Loucy (cell line): ENCODE results near the gene PCDHGB4.
"Not testable (repeated sequence)": the region's sequence is repeated elsewhere in the genome, so short reads cannot be mapped to it uniquely, and the experiment has no call there.

Source experiments
- H2AFZ ChIP-seq: fragments of 200-600 bp; sonication (generic); 2 replicates; pipeline ENCODE4 v1.6.0; 2016; ENCODE audit warnings: antibody characterized with exemption, mild to moderate bottlenecking, low read length, moderate library complexity
- H3F3A ChIP-seq: fragments of 200-600 bp; 2 replicates; pipeline ENCODE4 v1.6.0; 2016; ENCODE audit warnings: antibody characterized with exemption, low read depth, mild to moderate bottlenecking
- H3K27me3 ChIP-seq: fragments of 200-600 bp; sonication (generic); 2 replicates; pipeline ENCODE4 v1.6.1; 2014; ENCODE audit warnings: low read length, mild to moderate bottlenecking; ENCODE audit not compliant: insufficient read depth, poor library complexity, severe bottlenecking
- H3K36me3 ChIP-seq: fragments of 200-600 bp; sonication (generic); 2 replicates; pipeline ENCODE4 v1.6.1; 2016; ENCODE audit warnings: low read length; ENCODE audit not compliant: insufficient read depth
- H3K4me1 ChIP-seq: fragments of 200-600 bp; sonication (generic); 2 replicates; pipeline ENCODE4 v1.5.1; 2014; ENCODE audit warnings: low read length, mild to moderate bottlenecking; ENCODE audit not compliant: insufficient read depth, poor library complexity, severe bottlenecking
- H3K4me2 ChIP-seq: fragments of 200-600 bp; sonication (generic); 2 replicates; pipeline ENCODE4 v1.6.0; 2014; ENCODE audit warnings: antibody characterized with exemption, low read length, low read depth, mild to moderate bottlenecking; ENCODE audit not compliant: poor library complexity, severe bottlenecking
- H3K4me3 ChIP-seq: fragments of 200-600 bp; sonication (generic); 2 replicates; pipeline ENCODE4 v1.5.1; 2014; ENCODE audit warnings: low read length, mild to moderate bottlenecking, mixed read lengths; ENCODE audit not compliant: poor library complexity, severe bottlenecking
- H3K79me2 ChIP-seq: fragments of 200-600 bp; sonication (generic); 2 replicates; pipeline ENCODE4 v1.6.1; 2014; ENCODE audit warnings: low read length; ENCODE audit not compliant: insufficient read depth
- H3K9ac ChIP-seq: fragments of 200-600 bp; sonication (generic); 2 replicates; pipeline ENCODE4 v1.6.0; 2014; ENCODE audit warnings: mild to moderate bottlenecking, low read depth, low read length, moderate library complexity; ENCODE audit not compliant: poor library complexity, severe bottlenecking
- H3K9me2 ChIP-seq: fragments of 200-600 bp; sonication (generic); replicated peaks from 2 replicates; pipeline ENCODE4 v1.6.1; 2016; ENCODE audit warnings: low read depth, low read length, mixed read lengths
- H3K9me3 ChIP-seq: fragments of 200-600 bp; sonication (generic); 2 replicates; pipeline ENCODE4 v1.6.1; 2014; ENCODE audit warnings: mild to moderate bottlenecking, antibody characterized with exemption, low read length, low read depth; ENCODE audit not compliant: insufficient read depth
- H4K20me1 ChIP-seq: fragments of 200-600 bp; sonication (generic); 2 replicates; pipeline ENCODE4 v1.6.0; 2014; ENCODE audit warnings: antibody characterized with exemption, low read length, mild to moderate bottlenecking; ENCODE audit not compliant: insufficient read depth, poor library complexity, severe bottlenecking
- EZH2phosphoT487 ChIP-seq: fragments of 200-600 bp; IDR thresholded peaks from 2 replicates; pipeline ENCODE4 v1.6.1; 2018; ENCODE audit warnings: antibody characterized with exemption, mild to moderate bottlenecking, moderate library complexity, borderline replicate concordance
- TF ChIP-seq, protein P1 (sequence below): fragments of 200-600 bp; sonication (generic); conservative IDR thresholded peaks from 2 replicates; pipeline ENCODE4 v1.5.1; 2014; ENCODE audit warnings: mild to moderate bottlenecking, antibody characterized with exemption, low read length

Gene PCDHGB4

DNA sequence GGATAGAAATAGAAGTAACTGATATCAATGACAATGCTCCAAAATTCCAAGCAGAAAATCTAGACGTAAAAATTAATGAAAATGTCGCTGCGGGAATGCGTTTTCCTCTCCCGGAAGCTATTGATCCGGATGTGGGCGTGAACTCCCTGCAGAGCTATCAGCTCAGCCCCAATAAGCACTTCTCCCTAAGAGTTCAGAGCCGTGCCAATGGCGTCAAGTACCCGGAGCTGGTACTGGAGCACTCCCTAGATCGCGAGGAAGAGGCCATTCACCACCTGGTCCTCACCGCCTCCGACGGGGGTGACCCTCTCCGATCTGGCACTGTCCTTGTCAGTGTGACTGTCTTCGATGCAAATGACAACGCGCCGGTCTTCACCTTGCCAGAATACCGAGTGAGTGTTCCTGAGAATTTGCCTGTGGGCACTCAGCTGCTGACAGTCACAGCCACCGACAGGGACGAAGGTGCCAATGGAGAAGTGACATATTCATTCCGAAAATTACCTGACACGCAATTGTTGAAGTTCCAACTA, 26.1 kb downstream of the PCDHGB4 start:
- H3K9me2 ChIP-seq, result no peaks in the 10 kb centered on the region
- H3K4me2 ChIP-seq, result no peak overlapping the region

DNA sequence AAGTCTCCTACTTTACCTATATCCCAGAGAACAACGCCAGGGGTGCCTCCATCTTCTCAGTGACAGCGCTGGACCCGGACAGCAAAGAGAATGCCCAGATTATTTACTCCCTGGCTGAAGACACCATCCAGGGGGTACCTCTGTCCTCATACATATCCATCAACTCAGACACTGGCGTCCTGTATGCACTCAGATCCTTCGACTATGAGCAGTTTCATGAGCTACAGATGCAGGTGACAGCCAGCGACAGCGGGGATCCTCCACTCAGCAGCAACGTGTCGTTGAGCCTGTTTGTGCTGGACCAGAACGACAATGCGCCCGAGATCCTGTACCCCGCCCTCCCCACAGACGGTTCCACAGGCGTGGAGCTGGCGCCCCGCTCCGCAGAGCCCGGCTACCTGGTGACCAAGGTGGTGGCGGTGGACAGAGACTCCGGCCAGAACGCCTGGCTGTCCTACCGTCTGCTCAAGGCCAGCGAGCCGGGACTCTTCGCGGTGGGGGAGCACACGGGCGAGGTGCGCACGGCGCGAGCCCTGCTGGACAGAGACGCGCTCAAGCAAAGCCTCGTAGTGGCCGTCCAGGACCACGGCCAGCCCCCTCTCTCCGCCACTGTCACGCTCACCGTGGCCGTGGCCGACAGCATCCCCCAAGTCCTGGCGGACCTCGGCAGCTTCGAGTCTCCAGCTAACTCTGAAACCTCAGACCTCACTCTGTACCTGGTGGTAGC, 27.2 kb downstream of the PCDHGB4 start:
- not testable (repeated sequence) for H3K4me1 ChIP-seq, H3K9me3 ChIP-seq, H3K79me2 ChIP-seq, H3K9me2 ChIP-seq, H4K20me1 ChIP-seq, H2AFZ ChIP-seq, H3K4me2 ChIP-seq, H3F3A ChIP-seq, H3K36me3 ChIP-seq, H3K9ac ChIP-seq, H3K27me3 ChIP-seq, H3K4me3 ChIP-seq

More for the DNA sequence above, 26.1 kb downstream of the PCDHGB4 start:
- H3F3A ChIP-seq, result no peaks in the 10 kb centered on the region
- no peak overlapping the region for H3K4me3 ChIP-seq
- no peaks in the 10 kb centered on the region for H4K20me1 ChIP-seq
- H3K4me1 ChIP-seq, result no peaks in the 10 kb centered on the region
- H3K9ac ChIP-seq, result no peak overlapping the region
- H3K9me3 ChIP-seq, result no peaks in the 10 kb centered on the region
- TF ChIP-seq, protein P1, sequence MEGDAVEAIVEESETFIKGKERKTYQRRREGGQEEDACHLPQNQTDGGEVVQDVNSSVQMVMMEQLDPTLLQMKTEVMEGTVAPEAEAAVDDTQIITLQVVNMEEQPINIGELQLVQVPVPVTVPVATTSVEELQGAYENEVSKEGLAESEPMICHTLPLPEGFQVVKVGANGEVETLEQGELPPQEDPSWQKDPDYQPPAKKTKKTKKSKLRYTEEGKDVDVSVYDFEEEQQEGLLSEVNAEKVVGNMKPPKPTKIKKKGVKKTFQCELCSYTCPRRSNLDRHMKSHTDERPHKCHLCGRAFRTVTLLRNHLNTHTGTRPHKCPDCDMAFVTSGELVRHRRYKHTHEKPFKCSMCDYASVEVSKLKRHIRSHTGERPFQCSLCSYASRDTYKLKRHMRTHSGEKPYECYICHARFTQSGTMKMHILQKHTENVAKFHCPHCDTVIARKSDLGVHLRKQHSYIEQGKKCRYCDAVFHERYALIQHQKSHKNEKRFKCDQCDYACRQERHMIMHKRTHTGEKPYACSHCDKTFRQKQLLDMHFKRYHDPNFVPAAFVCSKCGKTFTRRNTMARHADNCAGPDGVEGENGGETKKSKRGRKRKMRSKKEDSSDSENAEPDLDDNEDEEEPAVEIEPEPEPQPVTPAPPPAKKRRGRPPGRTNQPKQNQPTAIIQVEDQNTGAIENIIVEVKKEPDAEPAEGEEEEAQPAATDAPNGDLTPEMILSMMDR, result no peak
- no peak for TF ChIP-seq EZH2phosphoT487
- H2AFZ ChIP-seq, result no peak overlapping the region
- H3K36me3 ChIP-seq, result no peaks in the 10 kb centered on the region
- no peaks in the 10 kb centered on the region for H3K79me2 ChIP-seq
- H3K27me3 ChIP-seq, result no peaks in the 10 kb centered on the region

DNA sequence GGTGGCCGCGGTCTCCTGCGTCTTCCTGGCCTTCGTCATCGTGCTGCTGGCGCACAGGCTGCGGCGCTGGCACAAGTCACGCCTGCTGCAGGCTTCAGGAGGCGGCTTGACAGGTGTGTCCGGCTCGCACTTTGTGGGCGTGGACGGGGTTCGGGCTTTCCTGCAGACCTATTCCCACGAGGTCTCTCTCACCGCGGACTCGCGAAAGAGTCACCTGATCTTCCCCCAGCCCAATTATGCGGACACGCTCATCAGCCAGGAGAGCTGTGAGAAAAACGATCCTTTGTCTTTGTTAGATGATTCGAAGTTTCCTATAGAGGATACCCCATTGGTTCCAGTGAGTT, 27.7 kb downstream of the PCDHGB4 start:
- not testable (repeated sequence) for H3K9me2 ChIP-seq, H3K36me3 ChIP-seq, H3K79me2 ChIP-seq, H3K27me3 ChIP-seq, H3K9me3 ChIP-seq, H3K9ac ChIP-seq, H2AFZ ChIP-seq, H3K4me1 ChIP-seq, H3K4me2 ChIP-seq, H4K20me1 ChIP-seq, H3F3A ChIP-seq, H3K4me3 ChIP-seq

DNA sequence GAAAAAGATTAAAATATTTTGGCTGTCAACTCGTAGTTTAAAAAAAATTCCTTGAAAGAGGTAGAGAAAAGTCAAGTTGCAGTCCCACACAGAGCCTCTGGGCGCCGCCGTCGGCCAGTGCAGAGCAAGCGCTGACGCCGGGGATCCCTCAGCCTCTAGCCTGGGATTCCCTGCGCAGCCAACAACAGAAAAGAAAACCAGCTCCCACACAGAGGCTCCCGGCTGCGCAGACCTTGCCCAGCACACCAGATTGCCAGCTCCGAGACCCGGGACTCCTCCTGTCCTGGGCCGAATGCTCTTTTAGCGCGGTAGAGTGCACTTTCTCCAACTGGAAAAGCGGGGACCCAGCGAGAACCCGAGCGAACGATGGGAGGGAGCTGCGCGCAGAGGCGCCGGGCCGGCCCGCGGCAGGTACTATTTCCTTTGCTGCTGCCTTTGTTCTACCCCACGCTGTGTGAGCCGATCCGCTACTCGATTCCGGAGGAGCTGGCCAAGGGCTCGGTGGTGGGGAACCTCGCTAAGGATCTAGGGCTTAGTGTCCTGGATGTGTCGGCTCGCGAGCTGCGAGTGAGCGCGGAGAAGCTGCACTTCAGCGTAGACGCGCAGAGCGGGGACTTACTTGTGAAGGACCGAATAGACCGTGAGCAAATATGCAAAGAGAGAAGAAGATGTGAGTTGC, 30.1 kb downstream of the PCDHGB4 start, which contains the start of gene PCDHGB7:
Gene PCDHGB7 (plus strand): TSS at position 184 of the 679 bp plus-strand sequence. CDS start 183 bp downstream, at position 367.
- H3K4me2 ChIP-seq, result not testable (repeated sequence)
- H3K4me3 ChIP-seq, result peak within 1 kb of the TSS; percentile 21

More for the DNA sequence above, 30.1 kb downstream of the PCDHGB4 start, which contains the start of gene PCDHGB7:
- not testable (repeated sequence) for H3F3A ChIP-seq, H4K20me1 ChIP-seq, H3K9me2 ChIP-seq, H3K9ac ChIP-seq, H2AFZ ChIP-seq, H3K9me3 ChIP-seq, H3K27me3 ChIP-seq, H3K36me3 ChIP-seq, H3K79me2 ChIP-seq, H3K4me1 ChIP-seq
- TF ChIP-seq, protein P1, result peak; percentile 60
